IMR-90 (cell line): ENCODE results near the gene AIF1. TPM values are rescaled to one million over a fixed set of nuclear protein-coding genes. Genes with fewer than 3 reads are reported as not detected.

Experiments used
- ATAC-seq: fragments of 200-7000 bp; cut with Tn5 transposase; 2 replicates; pipeline ENCODE4 v1.9.1; 2020; ENCODE audit warnings: low read depth, mild to moderate bottlenecking, moderate library complexity
- BruUV-seq: library from RNA; stranded (reverse); fragments of 400-500 nt; replicated peaks from 2 replicates; lab custom pipeline; 2021; lab: Mats Ljungman, UMichigan
- CTCF ChIA-PET: fragments of 300-600 bp; formaldehyde crosslinking; extraction: SDS; loops from one replicate; lab custom pipeline; 2021; ENCODE audit warnings: antibody characterized with exemption; lab: Yijun Ruan, JAX
- POLR2A ChIA-PET: fragments of 300-600 bp; sonication (Branson Sonifier 250); formaldehyde crosslinking; loops from one replicate; lab custom pipeline; 2022; ENCODE audit warnings: antibody characterized with exemption; ENCODE audit not compliant: unreplicated experiment; lab: Charles Lee
- DNase-seq: peaks from one replicate; pipeline ENCODE4 v3.0.0; 2013
- H2AFZ ChIP-seq: replicated peaks from 2 replicates; pipeline ENCODE3; 2013; ENCODE audit warnings: low read length, mild to moderate bottlenecking; ENCODE audit not compliant: poor library complexity
- H2AK5ac ChIP-seq: 2 replicates; pipeline ENCODE4 v1.6.1; 2013; ENCODE audit warnings: low read depth, low read length, inconsistent platforms
- H2AK9ac ChIP-seq: replicated peaks from 2 replicates; pipeline ENCODE3; 2013; ENCODE audit warnings: mild to moderate bottlenecking, low read depth, low read length, moderate library complexity; ENCODE audit not compliant: poor library complexity
- H2BK120ac ChIP-seq: 2 replicates; pipeline ENCODE4 v1.6.1; 2013; ENCODE audit warnings: low read depth, low read length, inconsistent platforms
- H2BK15ac ChIP-seq: 3 replicates; pipeline ENCODE4 v1.6.1; 2013; ENCODE audit warnings: low read depth, low read length, inconsistent platforms
- H2BK20ac ChIP-seq: 2 replicates; pipeline ENCODE4 v1.6.1; 2013; ENCODE audit warnings: low read depth, mild to moderate bottlenecking, inconsistent platforms, low read length, moderate library complexity
- H2BK5ac ChIP-seq: 2 replicates; pipeline ENCODE4 v1.6.1; 2013; ENCODE audit warnings: mild to moderate bottlenecking, low read depth, low read length, inconsistent platforms; ENCODE audit not compliant: poor library complexity, severe bottlenecking
- H3K14ac ChIP-seq: replicated peaks from 2 replicates; pipeline ENCODE4 v1.6.1; 2013; ENCODE audit warnings: low read depth, low read length, inconsistent platforms
- H3K18ac ChIP-seq: 2 replicates; pipeline ENCODE4 v1.6.1; 2013; ENCODE audit warnings: low read depth, low read length, control low read depth
- H3K23ac ChIP-seq: 2 replicates; pipeline ENCODE4 v1.6.1; 2013; ENCODE audit warnings: low read depth, low read length, inconsistent platforms
- H3K27ac ChIP-seq: 2 replicates; pipeline ENCODE4 v1.5.1; 2013; ENCODE audit warnings: mild to moderate bottlenecking, control low read depth, low read length; ENCODE audit not compliant: insufficient read depth
- H3K27me3 ChIP-seq: 2 replicates; pipeline ENCODE4 v1.6.1; 2013; ENCODE audit warnings: low read length; ENCODE audit not compliant: control insufficient read depth, insufficient read depth
- H3K36me3 ChIP-seq: 2 replicates; pipeline ENCODE4 v1.6.1; 2013; ENCODE audit warnings: low read length, mixed read lengths; ENCODE audit not compliant: control insufficient read depth, insufficient read depth
- H3K4ac ChIP-seq: 2 replicates; pipeline ENCODE4 v1.6.1; 2013; ENCODE audit warnings: low read depth, low read length, inconsistent platforms
- H3K4me1 ChIP-seq: 2 replicates; pipeline ENCODE4 v1.6.1; 2013; ENCODE audit warnings: low read length, mixed read lengths; ENCODE audit not compliant: control insufficient read depth, insufficient read depth
- H3K4me2 ChIP-seq: 2 replicates; pipeline ENCODE4 v1.6.1; 2013; ENCODE audit warnings: low read depth, mild to moderate bottlenecking, control low read depth, low read length, moderate library complexity
- H3K4me3 ChIP-seq: 2 replicates; pipeline ENCODE4 v1.5.1; 2013; ENCODE audit warnings: low read depth, mild to moderate bottlenecking, control low read depth, low read length, moderate library complexity; ENCODE audit not compliant: insufficient read depth
- H3K56ac ChIP-seq: 2 replicates; pipeline ENCODE4 v1.6.1; 2013; ENCODE audit warnings: low read length, inconsistent platforms; ENCODE audit not compliant: insufficient read depth; ENCODE audit errors: extremely low read depth
- H3K79me1 ChIP-seq, 2 experiments: 2 replicates each; pipeline ENCODE4 v1.6.1; 2013; ENCODE audit warnings: low read length in 2 of 2, inconsistent platforms in 1 of 2, low read depth in 1 of 2
- H3K9ac ChIP-seq: 2 replicates; pipeline ENCODE4 v1.6.1; 2013; ENCODE audit warnings: low read depth, low read length, control low read depth
- H3K9me1 ChIP-seq: 2 replicates; pipeline ENCODE4 v1.6.1; 2013; ENCODE audit warnings: low read length, inconsistent platforms; ENCODE audit not compliant: insufficient read depth
- H3K9me3 ChIP-seq: 2 replicates; pipeline ENCODE4 v1.6.1; 2013; ENCODE audit warnings: low read length; ENCODE audit not compliant: control insufficient read depth, insufficient read depth
- H4K20me1 ChIP-seq: 2 replicates; pipeline ENCODE4 v1.6.1; 2013; ENCODE audit warnings: low read length, inconsistent platforms; ENCODE audit not compliant: insufficient read depth
- H4K5ac ChIP-seq: 2 replicates; pipeline ENCODE4 v1.6.1; 2013; ENCODE audit warnings: mild to moderate bottlenecking, low read depth, low read length, control low read depth
- H4K8ac ChIP-seq, 2 experiments: 2 replicates each; pipeline ENCODE4 v1.6.1; 2013; ENCODE audit warnings: low read depth in 2 of 2, low read length in 2 of 2, control low read depth in 1 of 2, inconsistent platforms in 1 of 2
- H4K91ac ChIP-seq: 2 replicates; pipeline ENCODE4 v1.6.1; 2013; ENCODE audit warnings: low read depth, low read length, inconsistent platforms; ENCODE audit not compliant: insufficient read depth
- CTCF ChIP-seq: conservative IDR thresholded peaks from 2 replicates; pipeline ENCODE4 v1.5.1; 2012; ENCODE audit warnings: mild to moderate bottlenecking, low read depth, low read length, improper control_type of control experiment
- FOS ChIP-seq: fragments of 150-350 bp; IDR thresholded peaks from 2 replicates; pipeline ENCODE4 v1.6.1; 2016; ENCODE audit warnings: low read depth, low read length
- POLR2A ChIP-seq: IDR thresholded peaks from 2 replicates; pipeline ENCODE4 v1.6.1; 2012; ENCODE audit warnings: mild to moderate bottlenecking, low read depth, low read length
- WGBS, 2 experiments: methylation state at CpG; one replicate each; pipeline versions ENCODE4 v1.1.5 to v1.1.7; 2013; ENCODE audit warnings: missing lambda C conversion rate in 2 of 2; ENCODE audit not compliant: insufficient read length in 1 of 2; ENCODE audit errors: extremely low coverage in 2 of 2; 5-methylcytosine and 5-hydroxymethylcytosine counted together
- dilution Hi-C: fragments of 300-500 bp; cut with HindIII; formaldehyde crosslinking; loops from one replicate; pipeline ENCODE4 v1.14.3; 2018; ENCODE audit warnings: low sequenced_read_pairs; ENCODE audit not compliant: unreplicated experiment
- in situ Hi-C: fragments of 300-500 bp; cut with MboI; formaldehyde crosslinking; loops from 3 replicates; pipeline ENCODE4 v1.14.3; 2019; ENCODE audit warnings: low sequenced_read_pairs, inconsistent platforms, mixed read lengths
- intact Hi-C: fragments of 100-400 bp; cut with micrococcal nuclease; formaldehyde crosslinking; loops from 2 replicates; pipeline ENCODE4 v1.10.0; 2022
- polyA plus RNA-seq, 3 experiments: library from polyadenylated mRNA; depleted of rRNA; stranded (reverse); fragments of >200 nt; gene quantifications; 2 replicates each; pipeline ENCODE4 v1.2.3, GENCODE V29; 2012; ENCODE audit warnings: low replicate concordance in 1 of 3
- total RNA-seq: library from RNA; depleted of rRNA; stranded (reverse); fragments of >200 nt; gene quantifications from 2 replicates; pipeline ENCODE4 v1.2.3, GENCODE V29; 2012
- TF ChIP-seq, protein P1 (sequence below): fragments of 150-350 bp; IDR thresholded peaks from 2 replicates; pipeline ENCODE4 v1.6.1; 2017; ENCODE audit warnings: mild to moderate bottlenecking, antibody characterized with exemption, low read length, low read depth

Gene AIF1
- total and polyA plus RNA-seq, 2 of the 4 experiments (the other 2 are of a cell fraction): not detected

- TF ChIP-seq CTCF (no peak), FOS (no peak), POLR2A (0 out of 2 replicates have a peak, but pooled peaks have one; percentile 9)
- TF ChIP-seq, protein P1, sequence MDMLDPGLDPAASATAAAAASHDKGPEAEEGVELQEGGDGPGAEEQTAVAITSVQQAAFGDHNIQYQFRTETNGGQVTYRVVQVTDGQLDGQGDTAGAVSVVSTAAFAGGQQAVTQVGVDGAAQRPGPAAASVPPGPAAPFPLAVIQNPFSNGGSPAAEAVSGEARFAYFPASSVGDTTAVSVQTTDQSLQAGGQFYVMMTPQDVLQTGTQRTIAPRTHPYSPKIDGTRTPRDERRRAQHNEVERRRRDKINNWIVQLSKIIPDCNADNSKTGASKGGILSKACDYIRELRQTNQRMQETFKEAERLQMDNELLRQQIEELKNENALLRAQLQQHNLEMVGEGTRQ: no peak
- no CpG with 5 or more reads among the region's 10 CpGs for WGBS, 2 experiments
- peaks cover 15 to 18% of the 10 kb centered on the region in 2 experiments for H3K79me1 ChIP-seq
- no peak overlapping the region for H2BK120ac ChIP-seq
- no peaks in the 10 kb centered on the region for H3K27me3 ChIP-seq
- no peak overlapping the region for H3K4ac ChIP-seq
- dilution Hi-C loops: no loop called here
- H3K36me3 ChIP-seq: peaks cover 81% of the 10 kb centered on the region
- no peak overlapping the region for H3K4me3 ChIP-seq
- H3K4me1 ChIP-seq: no peaks in the 10 kb centered on the region; the same call in 1 of the 2 replicates
- H4K8ac ChIP-seq: no peak overlapping the region
- H3K18ac ChIP-seq: no peak overlapping the region
- no peak overlapping the region for H4K91ac ChIP-seq
- ChIA-PET POLR2A (interaction anchor here (0.7 to 1.3 kb wide), 2 partner anchors 21 to 69 kb away, joined by 3 to 5 read pairs; partner anchors contain the start of gene C6orf47), CTCF (no interaction called here)
- no peak overlapping the region for H3K9ac ChIP-seq
- H2AFZ ChIP-seq: peak overlapping the region; percentile 28
- H2AK5ac ChIP-seq: no peak overlapping the region
- in situ Hi-C loops: no loop called here
- no peak overlapping the region for H2BK15ac ChIP-seq
- no peak overlapping the region; the same call in 1 of the 2 replicates for H3K27ac ChIP-seq
- intact Hi-C loops: no loop called here
- H3K23ac ChIP-seq: no peak overlapping the region
- no peaks in the 10 kb centered on the region for H3K9me3 ChIP-seq
- H2AK9ac ChIP-seq: peak overlapping the region; percentile 71
- BruUV-seq: no TSS peak
- H3K9me1 ChIP-seq: no peaks in the 10 kb centered on the region
- H3K14ac ChIP-seq: no peak overlapping the region
- peak; percentile 55 for ATAC-seq
- H3K56ac ChIP-seq: no peak overlapping the region
- no peak overlapping the region for H2BK20ac ChIP-seq
- peak overlapping the region; percentile 3 for H2BK5ac ChIP-seq
- DNase-seq: peak; percentile 56
- no peak overlapping the region for H3K4me2 ChIP-seq
- H4K5ac ChIP-seq: no peak overlapping the region
- H4K20me1 ChIP-seq: peaks cover 14% of the 10 kb centered on the region
Measured at GRCh38 chr6:31639449-31639861, 24.4 kb downstream of the AIF1 start.
